NT2/D1 (cell line): ENCODE data around the gene ACOX3.

Experiments used
- DNase-seq: peaks from one replicate; pipeline ENCODE4 v3.0.0-alpha.2; 2011; ENCODE audit warnings: low read depth, low spot score
- H3K27me3 ChIP-seq: 2 replicates; pipeline ENCODE4 v1.6.0; 2011; ENCODE audit warnings: mild to moderate bottlenecking; ENCODE audit not compliant: insufficient read length, insufficient read depth
- H3K36me3 ChIP-seq: 2 replicates; pipeline ENCODE4 v1.6.1; 2011; ENCODE audit warnings: mild to moderate bottlenecking, low read length, mixed read lengths; ENCODE audit not compliant: insufficient read depth, insufficient read length
- H3K4me1 ChIP-seq: 2 replicates; pipeline ENCODE4 v1.5.1; 2011; ENCODE audit not compliant: insufficient read depth, insufficient read length
- H3K4me3 ChIP-seq: 2 replicates; pipeline ENCODE4 v1.5.1; 2011; ENCODE audit warnings: low read depth; ENCODE audit not compliant: insufficient read length
- H3K9ac ChIP-seq: 2 replicates; pipeline ENCODE4 v1.6.0; 2011; ENCODE audit warnings: low read depth; ENCODE audit not compliant: insufficient read length
- H3K9me3 ChIP-seq: 2 replicates; pipeline ENCODE4 v1.5.1; 2011; ENCODE audit warnings: mild to moderate bottlenecking, low read length; ENCODE audit not compliant: insufficient read depth
- SUZ12 ChIP-seq: IDR thresholded peaks from 2 replicates; pipeline ENCODE4 v1.6.1; 2011; ENCODE audit not compliant: insufficient read length, insufficient read depth; ENCODE audit errors: extremely low read depth
- YY1 ChIP-seq: IDR thresholded peaks from 2 replicates; pipeline ENCODE4 v1.6.1; 2011; ENCODE audit not compliant: insufficient read length, insufficient read depth
- ZNF274 ChIP-seq: IDR thresholded peaks from 2 replicates; pipeline ENCODE4 v1.6.1; 2011; ENCODE audit warnings: mild to moderate bottlenecking, low read depth, low read length

Gene ACOX3

GRCh38 chr4:8370835-8371595 is 69.5 kb downstream of the ACOX3 start:
- Histone ChIP-seq H3K36me3 (no peaks in the 10 kb centered on the region), H3K4me3 (no peak overlapping the region), H3K4me1 (peaks cover 5% of the 10 kb centered on the region), H3K9ac (no peak overlapping the region), H3K27me3 (no peaks in the 10 kb centered on the region), H3K9me3 (no peaks in the 10 kb centered on the region)
- no peak for DNase-seq
- no peak for TF ChIP-seq YY1
- no peak for TF ChIP-seq ZNF274
- TF ChIP-seq SUZ12: no peak

- Histone ChIP-seq H3K36me3 (peaks cover 1% of the 10 kb centered on the region), H3K4me1 (peaks cover 5% of the 10 kb centered on the region), H3K4me3 (no peak overlapping the region), H3K27me3 (no peaks in the 10 kb centered on the region), H3K9ac (no peak overlapping the region), H3K9me3 (no peaks in the 10 kb centered on the region)
- TF ChIP-seq SUZ12 (no peak), YY1 (no peak), ZNF274 (no peak)
- DNase-seq: no peak
Observed at GRCh38 chr4:8370106-8370787, 70.3 kb downstream of the ACOX3 start.

- H3K4me3 ChIP-seq: no peak overlapping the region
- H3K4me1 ChIP-seq: peaks cover 5% of the 10 kb centered on the region
- DNase-seq: no peak
- TF ChIP-seq YY1: no peak
- no peak for TF ChIP-seq ZNF274
- no peak for TF ChIP-seq SUZ12
- peaks cover 8% of the 10 kb centered on the region for H3K36me3 ChIP-seq
- H3K9me3 ChIP-seq: no peaks in the 10 kb centered on the region
- no peaks in the 10 kb centered on the region for H3K27me3 ChIP-seq
- no peak overlapping the region for H3K9ac ChIP-seq
Observed at GRCh38 chr4:8369426-8370105, 71.0 kb downstream of the ACOX3 start.

GRCh38 chr4:8368998-8369397 is 71.5 kb downstream of the ACOX3 start:
- TF ChIP-seq SUZ12 (no peak), YY1 (no peak), ZNF274 (no peak)
- DNase-seq: no peak
- Histone ChIP-seq H3K27me3 (no peaks in the 10 kb centered on the region), H3K4me1 (peaks cover 5% of the 10 kb centered on the region), H3K4me3 (no peak overlapping the region), H3K36me3 (peaks cover 13% of the 10 kb centered on the region), H3K9ac (no peak overlapping the region), H3K9me3 (no peaks in the 10 kb centered on the region)

- Histone ChIP-seq H3K36me3 (peaks cover 13% of the 10 kb centered on the region), H3K9me3 (no peaks in the 10 kb centered on the region), H3K4me3 (no peak overlapping the region), H3K4me1 (peaks cover 5% of the 10 kb centered on the region), H3K27me3 (no peaks in the 10 kb centered on the region), H3K9ac (peak overlapping the region; percentile 26)
- no peak for TF ChIP-seq ZNF274
- no peak for TF ChIP-seq SUZ12
- TF ChIP-seq YY1: no peak
- DNase-seq: no peak
Observed at GRCh38 chr4:8368061-8368481, 72.5 kb downstream of the ACOX3 start.

GRCh38 chr4:8366601-8367000 is 73.9 kb downstream of the ACOX3 start:
- Histone ChIP-seq H3K4me1 (peaks cover 5% of the 10 kb centered on the region), H3K4me3 (no peak overlapping the region), H3K27me3 (no peaks in the 10 kb centered on the region), H3K36me3 (peaks cover 13% of the 10 kb centered on the region), H3K9ac (no peak overlapping the region), H3K9me3 (peaks cover 11% of the 10 kb centered on the region)
- TF ChIP-seq ZNF274 (no peak), YY1 (no peak), SUZ12 (no peak)
- no peak for DNase-seq

GRCh38 chr4:8365951-8366350 is 74.6 kb downstream of the ACOX3 start:
- peaks cover 13% of the 10 kb centered on the region for H3K36me3 ChIP-seq
- no peaks in the 10 kb centered on the region for H3K27me3 ChIP-seq
- H3K4me1 ChIP-seq: peaks cover 5% of the 10 kb centered on the region
- no peak overlapping the region for H3K9ac ChIP-seq
- H3K9me3 ChIP-seq: peaks cover 15% of the 10 kb centered on the region
- TF ChIP-seq YY1: no peak
- TF ChIP-seq ZNF274: no peak
- TF ChIP-seq SUZ12: no peak
- no peak overlapping the region for H3K4me3 ChIP-seq
- DNase-seq: no peak
